Skin epidermis (tissue), 12 donors: ENCODE results near the gene ZC3H7A.
"Not testable (repeated sequence)": the region's sequence is repeated elsewhere in the genome, so short reads cannot be mapped to it uniquely, and the experiment has no call there.

Source experiments
- H3K27ac ChIP-seq, 21 experiments: fragments of 200-600 bp; sonication (generic) in 11 of 21; one replicate each; pipeline ENCODE4 v1.5.0; 2020; ENCODE audit warnings: mild to moderate bottlenecking in 3 of 21, inconsistent platforms in 2 of 21, moderate library complexity in 2 of 21
- H3K4me3 ChIP-seq, 7 experiments: fragments of 200-600 bp; sonication (generic) in 2 of 7; one replicate each; pipeline ENCODE4 v1.5.0; 2020; ENCODE audit warnings: inconsistent platforms in 2 of 7, mild to moderate bottlenecking in 2 of 7, moderate library complexity in 1 of 7

Gene ZC3H7A

DNA sequence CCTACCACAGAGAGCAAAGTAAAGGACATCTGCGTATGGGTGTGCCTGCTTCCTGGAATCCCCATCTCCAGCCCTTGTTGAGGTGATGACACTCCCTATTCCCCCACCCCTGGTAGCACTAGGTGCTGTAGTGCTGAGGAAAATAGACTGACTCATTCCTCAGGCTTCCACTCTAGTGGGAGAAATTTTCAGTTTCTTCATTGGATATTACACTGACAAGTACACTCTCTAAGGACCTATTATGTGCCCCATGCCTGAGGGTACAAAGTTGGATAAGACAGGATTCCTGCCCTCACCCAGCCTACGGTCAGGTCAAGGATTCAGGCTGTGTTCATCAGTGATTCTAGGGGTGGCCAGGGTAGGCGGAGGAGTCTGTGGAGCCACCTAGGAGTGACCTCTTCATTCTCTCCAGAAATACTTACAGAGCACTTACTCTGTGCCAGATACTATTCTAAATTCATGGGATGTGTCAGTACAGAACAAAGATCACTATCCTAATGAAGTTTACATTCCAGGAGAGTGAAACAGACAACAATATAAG lies 4.5 kb upstream of the ZC3H7A start:
- Histone ChIP-seq H3K27ac (peak overlapping the region in 1 of 21 experiments; percentile 72), H3K4me3 (no peak overlapping the region)

DNA sequence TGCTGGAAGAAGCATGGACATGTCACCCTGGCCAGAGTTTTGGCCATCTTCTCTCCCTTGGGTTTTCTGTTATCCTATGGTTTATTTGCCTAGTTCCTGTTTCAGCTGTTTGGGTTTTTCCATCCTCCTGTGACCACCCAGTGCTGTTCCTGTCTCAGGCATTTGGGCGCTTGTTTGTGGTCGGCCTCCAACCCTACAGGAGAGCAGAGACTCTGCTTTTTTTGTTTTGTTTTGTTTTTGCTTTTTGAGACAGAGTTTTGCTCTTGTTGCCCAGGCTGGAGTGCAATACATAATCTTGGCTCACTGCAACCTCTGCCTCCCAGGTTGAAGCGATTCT lies 3.3 kb upstream of the ZC3H7A start:
- Histone ChIP-seq H3K4me3 (no peak overlapping the region), H3K27ac (peak overlapping the region in 13 of 21 experiments; percentile 14 to 97 (median 71))

DNA sequence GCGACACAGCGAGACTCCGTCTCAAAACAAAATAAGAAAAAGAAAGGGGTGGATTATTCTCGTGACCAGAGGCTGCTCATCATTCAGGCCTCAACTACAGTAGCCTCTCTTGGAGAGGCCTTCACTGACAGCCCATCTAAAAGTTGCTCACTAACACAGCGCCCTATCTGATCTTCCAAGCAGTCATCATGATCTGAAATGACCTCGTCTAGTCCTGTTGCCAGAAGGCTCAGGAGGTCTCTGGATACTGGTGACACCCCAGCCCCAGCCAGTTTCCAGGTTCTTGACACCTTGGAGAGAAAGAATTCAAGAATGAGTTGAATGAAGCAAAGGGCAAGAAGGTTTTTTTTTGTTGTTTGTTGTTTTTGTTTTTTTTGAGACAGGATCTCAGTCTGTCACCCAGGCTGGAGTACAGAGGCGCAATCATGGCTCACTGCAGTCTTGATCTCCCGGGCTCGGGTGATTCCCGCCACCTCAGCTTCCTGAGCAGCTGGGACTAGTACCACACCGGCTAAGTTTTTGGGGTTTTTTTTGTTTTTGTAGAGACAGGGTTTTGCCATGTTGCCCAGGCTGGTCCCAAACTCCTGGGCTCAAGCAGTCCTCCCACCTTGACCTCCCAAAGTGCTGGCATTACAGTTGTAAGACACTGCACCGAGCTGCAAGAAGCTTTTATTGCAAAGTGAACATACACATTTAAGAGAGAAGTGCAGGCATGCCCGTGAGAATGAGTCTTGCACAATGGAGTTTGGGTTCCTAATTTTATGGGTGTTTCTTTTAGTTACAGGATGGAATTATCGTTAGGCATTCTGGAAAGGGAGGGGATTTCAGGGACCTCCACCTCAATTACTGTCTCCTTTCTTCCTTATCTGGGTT lies 2.7 kb upstream of the ZC3H7A start:
- Histone ChIP-seq H3K4me3 (no peak overlapping the region), H3K27ac (peak overlapping the region in 15 of 21 experiments; percentile 44 to 97 (median 87))

DNA sequence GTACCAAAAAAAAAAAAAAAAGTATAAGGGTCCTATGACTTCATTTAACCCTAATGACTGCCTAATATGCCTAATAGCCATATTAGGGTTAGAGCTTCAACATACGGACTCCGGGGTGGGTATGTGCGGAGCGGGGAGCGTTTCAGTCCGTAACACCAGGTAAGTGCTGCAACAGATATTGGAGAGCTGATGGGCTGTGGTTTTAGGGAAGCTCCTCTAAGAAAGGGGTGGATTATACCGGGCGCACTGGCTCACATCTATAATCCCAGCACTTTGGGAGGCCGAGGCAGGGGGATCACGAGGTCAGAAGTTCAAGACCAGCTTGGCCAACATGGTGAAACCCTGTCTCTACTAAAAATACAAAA lies 1.9 kb upstream of the ZC3H7A start:
- Histone ChIP-seq H3K4me3 (peak overlapping the region in 5 of 7 experiments; percentile 63 to 94 (median 83)), H3K27ac (peak overlapping the region in 17 of 21 experiments; percentile 83 to 97 (median 93))

DNA sequence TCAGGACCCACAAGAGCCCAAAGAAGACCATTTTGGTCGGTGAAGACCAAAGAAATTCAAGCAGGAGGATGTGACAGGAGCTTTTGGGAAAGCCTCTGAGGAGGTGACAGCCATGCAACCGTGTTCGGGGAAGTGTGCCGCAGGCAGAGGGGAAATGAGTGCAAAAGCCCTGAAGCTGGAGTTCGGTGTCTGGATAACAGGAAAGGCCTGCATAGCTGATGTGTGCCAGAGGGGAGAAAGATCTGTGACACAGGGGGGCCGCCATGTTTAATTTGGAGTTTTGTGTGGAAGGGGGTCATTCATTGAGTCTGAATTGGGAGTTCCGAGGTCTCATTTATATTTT lies 870 bp upstream of the ZC3H7A start:
- H3K4me3 ChIP-seq, result peak overlapping the region; percentile 40 to 94 (median 73)
- peak overlapping the region; percentile 81 to 97 (median 93) for H3K27ac ChIP-seq

DNA sequence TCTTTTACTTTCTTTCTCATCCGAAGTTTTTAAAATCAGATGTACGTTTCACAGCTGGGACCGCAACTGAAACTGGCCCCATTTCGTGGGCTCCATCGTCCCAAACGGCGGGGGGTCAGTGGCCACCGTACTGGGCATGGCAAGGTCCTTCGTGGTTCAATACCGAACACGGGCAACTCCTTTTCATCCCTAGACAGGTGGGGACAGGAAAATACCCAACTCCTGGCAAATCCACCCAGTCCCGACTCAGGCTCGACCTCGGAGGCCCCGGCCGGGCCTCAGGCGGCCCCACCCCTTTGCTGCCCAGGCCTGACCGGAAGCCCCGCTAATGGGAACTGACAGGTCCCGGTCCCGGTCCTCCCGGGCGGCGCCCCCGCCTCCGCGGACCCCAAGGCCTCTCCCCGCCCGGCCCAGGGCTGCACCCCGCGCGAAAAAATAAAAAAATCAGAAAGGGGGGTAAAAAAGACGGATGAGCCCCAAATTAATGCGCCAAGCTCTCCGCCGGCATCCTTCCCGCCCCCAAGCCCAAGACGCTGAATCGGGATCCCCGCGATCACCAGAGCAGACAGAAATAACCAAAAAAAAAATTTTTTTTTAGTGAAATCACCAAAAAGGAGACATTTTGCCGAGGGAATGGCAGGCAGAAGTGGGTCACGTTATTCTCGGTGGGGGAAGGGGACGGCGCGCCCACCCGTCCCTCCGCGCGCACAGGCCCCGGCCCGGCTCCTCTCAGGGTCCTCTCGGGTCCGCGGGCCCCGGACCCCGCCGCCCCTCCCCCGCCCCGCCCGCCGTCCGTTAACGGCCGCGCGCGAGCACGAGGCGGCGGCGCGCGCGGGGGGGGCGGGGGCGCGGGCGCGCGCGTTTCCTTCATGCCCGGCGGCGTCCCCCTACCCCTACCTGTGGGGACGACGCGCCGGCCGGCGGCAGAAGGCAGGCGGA lies 562 bp downstream of the ZC3H7A start:
- Histone ChIP-seq H3K4me3 (peak overlapping the region; percentile 63 to 95 (median 88)), H3K27ac (peak overlapping the region; percentile 83 to 98 (median 95))

DNA sequence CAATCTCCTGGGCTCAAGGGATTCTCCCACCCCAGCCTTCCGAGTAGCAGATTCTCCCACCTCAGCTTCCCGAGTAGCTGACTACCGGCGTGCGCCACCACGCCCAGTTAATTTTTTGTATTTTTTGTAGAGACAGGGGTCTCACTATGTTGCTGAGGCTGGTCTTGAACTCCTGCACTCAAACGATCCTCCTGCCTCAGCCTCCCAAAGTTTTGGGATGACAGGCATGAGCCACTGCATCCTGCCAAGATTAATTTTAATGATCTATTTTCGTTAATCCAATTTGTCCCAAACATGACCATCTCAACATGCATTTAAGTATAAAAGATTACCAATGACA lies 1.2 kb downstream of the ZC3H7A start:
- Histone ChIP-seq H3K27ac (peak overlapping the region in 18 of 21 experiments; percentile 87 to 98 (median 94)), H3K4me3 (peak overlapping the region; percentile 63 to 95 (median 88))

DNA sequence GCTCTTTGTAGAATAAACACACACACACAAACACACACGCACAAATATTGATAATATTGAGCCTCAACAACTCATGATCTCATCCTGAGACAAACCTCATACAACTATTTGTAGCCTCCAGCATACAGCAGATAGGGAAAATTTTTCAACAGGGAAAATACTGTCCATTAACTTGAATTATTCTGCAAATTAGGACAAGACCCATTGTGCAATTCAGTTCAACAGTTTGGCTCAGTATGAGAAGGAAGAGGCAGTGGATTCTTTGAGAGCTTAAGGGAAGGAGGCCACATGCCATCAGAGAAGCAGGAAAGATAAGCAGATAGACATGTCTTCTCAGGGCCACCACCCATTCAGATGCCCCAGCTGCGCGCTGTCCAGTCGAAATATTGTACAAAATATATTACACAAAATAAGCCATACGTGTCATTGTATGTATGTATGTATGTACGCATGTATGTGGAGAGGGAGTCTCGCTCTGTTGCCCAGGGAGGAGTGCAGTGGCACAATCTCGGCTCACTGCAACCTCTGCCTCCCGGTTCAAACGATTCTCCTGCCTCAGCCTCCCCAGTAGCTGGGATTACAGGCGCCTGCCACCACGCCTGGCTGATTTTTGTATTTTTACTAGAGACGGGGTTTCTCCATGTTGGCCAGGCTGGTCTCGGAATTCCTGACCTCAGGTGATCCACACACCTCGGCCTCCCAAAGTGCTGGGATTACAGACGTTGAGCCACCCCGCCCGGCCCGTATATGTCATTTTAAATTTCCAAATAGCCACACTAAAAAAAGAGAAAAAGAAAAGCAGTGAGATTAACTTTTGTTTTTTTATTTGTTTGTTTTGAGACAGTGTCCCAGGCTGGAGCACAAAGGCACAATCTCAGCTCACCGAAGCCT lies 1.8 kb downstream of the ZC3H7A start:
- Histone ChIP-seq H3K27ac (peak overlapping the region in 17 of 21 experiments; percentile 26 to 98 (median 94)), H3K4me3 (peak overlapping the region in 5 of 7 experiments; percentile 83 to 95 (median 92))

DNA sequence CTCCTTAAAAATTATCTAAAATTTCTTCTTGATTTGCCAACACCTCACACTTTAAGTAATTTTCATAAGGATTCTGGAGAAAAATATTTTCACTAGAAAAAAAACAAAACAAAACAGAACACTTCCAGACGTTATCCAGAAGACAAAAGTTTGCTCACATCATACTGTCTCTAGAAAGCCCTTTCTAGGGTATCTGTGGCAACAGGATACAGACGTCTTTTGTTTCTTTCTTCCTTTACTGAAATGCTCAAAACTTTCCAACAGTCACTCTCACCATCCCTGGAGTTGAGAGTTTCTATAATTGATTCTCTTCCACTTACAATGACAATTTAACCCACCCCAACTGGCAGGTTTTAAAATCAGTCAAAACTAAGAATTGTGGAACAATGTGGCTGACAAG lies 2.6 kb downstream of the ZC3H7A start:
- H3K4me3 ChIP-seq, result no peak overlapping the region
- peak overlapping the region in 8 of 21 experiments; percentile 10 to 93 (median 51) for H3K27ac ChIP-seq

DNA sequence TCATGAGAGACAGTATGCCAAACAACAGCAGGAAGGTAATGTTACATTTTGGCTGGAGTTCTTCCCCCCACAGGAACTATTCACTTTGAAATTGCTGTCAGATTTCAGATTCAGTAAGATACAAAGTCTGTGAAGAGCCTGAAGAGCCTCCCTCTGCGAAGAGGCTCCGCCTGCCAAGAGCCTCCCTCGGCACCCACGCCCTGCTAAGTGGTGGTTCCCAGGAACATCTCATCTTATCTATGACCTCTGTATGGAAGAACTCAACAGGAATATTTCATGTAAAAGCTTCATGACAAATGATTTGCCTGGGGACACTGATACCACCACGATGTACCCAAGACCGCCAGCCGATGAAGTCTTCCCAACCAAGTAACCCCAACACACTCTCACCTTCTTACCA lies 3.2 kb downstream of the ZC3H7A start:
- Histone ChIP-seq H3K27ac (peak overlapping the region in 8 of 21 experiments; percentile 17 to 65 (median 48)), H3K4me3 (no peak overlapping the region)

DNA sequence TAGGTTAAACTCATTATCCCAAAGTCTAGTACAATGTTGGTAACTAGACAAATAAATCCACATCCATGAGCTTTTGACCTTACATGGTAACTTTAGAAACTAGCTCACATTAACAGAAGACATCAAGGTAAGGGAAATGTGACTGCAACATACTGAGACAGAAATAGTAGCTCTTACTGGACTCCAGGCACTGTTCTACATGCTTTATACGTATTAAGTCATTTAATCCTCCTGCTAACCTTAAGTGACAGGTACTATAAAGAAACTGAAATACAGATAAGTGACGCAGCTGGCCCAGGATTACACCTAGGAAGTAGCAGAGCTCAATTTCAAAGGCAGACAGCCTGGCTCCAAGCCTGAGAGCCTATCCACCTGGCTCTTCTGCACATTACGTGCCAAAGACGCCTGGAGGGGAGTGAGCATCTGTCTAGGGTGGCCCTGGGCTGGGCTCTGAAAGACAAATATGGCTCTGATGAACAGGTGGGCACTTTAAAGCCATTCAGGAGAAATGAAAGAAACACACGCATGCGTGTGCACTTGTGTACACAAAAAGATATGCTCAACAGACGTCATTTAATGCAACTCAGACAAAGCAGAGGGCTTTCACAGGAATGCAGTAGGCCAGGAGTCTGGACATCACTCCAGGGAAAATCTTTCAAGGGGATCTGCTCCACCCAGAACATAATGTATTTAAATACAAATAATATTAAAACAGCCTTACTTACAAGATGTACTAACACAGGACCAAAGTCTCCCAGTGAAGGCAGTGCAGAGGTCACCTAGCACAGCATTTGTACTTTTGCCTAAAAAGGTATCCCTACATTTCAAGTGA lies 4.4 kb downstream of the ZC3H7A start:
- peak overlapping the region in 4 of 21 experiments; percentile 17 to 60 (median 50) for H3K27ac ChIP-seq
- no peak overlapping the region for H3K4me3 ChIP-seq

DNA sequence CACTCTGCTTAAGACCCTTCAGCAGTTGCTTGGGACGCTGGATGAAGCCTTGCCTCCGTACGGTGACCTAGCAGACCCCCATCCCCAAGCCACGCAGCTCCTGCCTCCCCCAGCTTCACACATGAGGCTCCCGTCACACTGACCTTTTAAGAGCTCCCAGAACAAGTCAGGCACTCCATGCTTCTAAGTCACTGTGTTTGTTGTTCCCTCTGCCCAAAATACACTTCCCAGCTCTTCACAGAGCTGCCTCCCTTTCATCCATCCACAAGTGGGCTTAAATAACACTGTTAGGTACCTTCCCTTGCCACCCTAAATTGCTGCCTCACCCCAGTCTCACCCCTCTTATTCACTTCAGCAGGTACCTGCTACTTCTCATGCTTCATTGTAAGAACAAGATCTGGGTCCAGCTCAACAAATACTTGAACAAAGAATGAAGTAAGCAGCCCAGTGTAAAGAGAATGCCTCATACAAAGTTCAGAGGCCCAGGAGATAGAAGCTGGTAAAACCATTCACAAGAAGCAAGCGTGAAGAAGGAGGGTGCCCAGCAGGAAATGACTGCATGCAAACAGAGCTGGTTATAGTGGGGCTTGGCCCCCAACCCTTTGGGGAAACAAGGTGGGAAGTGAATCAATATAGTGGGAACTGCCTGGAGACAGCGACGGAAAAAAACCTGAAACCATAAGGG lies 5.8 kb downstream of the ZC3H7A start:
- Histone ChIP-seq H3K27ac (peak overlapping the region in 2 of 21 experiments; percentile 16 to 29), H3K4me3 (no peak overlapping the region)

DNA sequence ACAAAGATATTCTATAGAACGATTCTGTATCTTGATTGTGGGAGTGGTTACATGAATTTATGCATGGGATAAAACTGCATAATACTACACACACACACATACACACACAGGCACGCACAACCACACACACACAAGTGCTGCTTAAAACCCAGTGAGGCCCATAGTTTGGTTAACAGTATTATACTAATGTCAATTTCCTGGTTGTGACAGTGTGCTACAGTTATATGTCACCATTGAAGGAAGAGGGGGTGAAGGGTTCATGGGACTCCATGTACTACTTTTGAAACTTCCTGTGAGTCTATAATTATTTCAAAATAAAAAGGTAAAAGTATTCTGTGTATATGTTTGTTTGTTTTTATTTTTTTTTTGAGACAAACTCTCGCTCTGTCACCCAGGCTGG lies 8.1 kb downstream of the ZC3H7A start:
- no peak overlapping the region for H3K27ac ChIP-seq
- no peak overlapping the region for H3K4me3 ChIP-seq

DNA sequence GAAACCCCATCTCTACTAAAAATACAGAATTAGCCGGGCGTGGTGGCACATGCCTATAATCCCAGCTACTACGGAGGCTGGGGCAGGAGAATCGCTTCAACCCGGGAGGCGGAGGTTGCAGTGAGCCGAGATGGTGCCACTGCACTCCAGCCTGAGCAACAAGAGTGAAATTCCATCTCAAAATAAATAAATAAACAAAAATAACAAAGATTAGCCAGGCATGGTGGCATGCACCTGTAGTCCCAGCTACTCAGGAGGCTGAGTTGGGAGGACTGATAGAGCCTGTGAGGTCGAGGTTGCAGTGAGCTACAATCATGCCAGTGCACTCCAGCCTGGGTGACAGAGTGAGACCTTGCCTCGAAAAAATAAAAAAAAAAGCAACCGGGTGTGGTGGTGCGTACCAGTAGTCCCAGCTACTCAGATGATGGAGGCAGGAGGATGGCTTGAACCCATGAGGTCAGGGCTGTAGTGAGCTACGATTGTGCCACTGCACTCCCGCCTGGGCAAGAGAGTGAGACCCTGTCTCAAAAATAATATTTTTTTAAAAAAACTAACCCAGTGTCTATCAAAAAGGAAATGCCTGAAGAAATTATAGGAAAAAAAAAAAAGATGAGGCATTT lies 12.0 kb downstream of the ZC3H7A start:
- H3K4me3 ChIP-seq, result not testable (repeated sequence)
- peak overlapping the region in 6 of 21 experiments; percentile 9 to 92 (median 87) for H3K27ac ChIP-seq

DNA sequence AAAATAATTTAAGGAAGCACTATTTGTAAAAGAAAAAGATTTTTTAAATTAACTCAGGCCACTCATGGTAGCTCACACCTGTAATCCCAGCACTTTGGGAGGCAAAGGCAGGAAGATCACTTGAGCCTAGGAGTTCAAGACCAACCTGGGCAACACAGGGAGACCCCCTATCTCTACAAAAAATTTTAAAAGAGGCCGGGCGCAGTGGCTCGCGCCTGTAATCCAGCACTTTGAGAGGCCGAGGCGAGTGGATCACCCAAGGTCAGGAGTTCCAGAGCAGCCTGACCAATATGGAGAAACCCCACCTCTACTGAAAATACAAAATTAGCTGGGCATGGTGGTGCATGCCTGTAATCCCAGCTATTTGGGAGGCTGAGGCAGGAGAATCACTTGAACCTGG lies 12.7 kb downstream of the ZC3H7A start:
- not testable (repeated sequence) for H3K4me3 ChIP-seq
- peak overlapping the region in 15 of 21 experiments; percentile 59 to 92 (median 79) for H3K27ac ChIP-seq

DNA sequence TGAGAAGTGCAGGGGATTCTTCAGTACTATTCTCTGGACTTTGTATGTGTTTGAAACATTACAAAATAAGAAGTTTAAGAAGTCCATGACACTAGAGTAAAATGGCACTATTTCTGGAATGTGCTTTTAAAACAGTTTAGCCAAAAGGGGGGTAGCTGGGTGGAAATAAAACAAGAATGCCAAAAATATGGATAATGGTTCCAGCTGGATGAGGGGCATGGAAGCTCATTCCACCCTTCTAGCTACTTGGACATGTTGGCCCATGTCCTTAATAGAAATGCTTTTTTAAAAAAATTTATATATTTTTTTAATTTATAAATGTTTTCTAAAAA lies 13.1 kb downstream of the ZC3H7A start:
- Histone ChIP-seq H3K27ac (peak overlapping the region in 18 of 21 experiments; percentile 56 to 92 (median 77)), H3K4me3 (no peak overlapping the region)

DNA sequence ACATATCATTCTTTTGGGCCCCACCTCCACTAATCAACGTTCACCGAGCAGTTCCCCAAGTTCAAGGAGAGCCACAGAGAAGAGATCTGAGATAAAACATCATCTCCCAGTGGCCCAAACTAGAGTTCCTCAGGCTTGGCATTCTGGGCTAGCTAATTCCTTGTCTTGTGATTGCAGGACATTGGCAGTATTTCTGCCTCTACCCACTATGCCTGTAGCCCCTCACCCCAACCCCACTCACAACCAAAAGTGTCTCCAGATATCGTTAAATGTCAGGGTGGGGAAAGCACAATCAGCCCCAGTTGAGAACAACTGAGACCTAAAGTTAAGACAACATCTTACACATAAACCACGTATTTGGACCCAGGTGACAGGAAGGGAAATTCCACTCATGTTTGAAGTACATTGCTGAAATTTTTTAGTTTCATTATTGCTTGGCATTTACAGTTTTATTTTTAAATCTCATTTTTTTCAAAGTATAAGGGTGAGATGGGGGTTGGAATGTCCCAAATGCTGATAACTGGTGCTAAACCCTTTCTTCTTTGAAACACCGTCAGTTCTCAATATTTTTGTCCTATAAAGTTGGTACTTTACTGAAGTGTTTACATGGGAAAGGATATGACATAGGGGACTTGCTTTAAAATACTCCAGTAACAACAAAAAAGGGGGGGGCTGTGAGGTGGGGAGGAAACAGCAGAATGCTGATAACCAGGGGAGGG lies 13.6 kb downstream of the ZC3H7A start:
- Histone ChIP-seq H3K27ac (peak overlapping the region in 20 of 21 experiments; percentile 56 to 92 (median 76)), H3K4me3 (peak overlapping the region in 2 of 7 experiments; percentile 4 to 10)
